GM12801 (cell line): ENCODE measurements around the gene ALDOA.

Experiments used
- TF ChIP-seq, protein P1 (sequence below): IDR thresholded peaks from one replicate; pipeline ENCODE4 v1.5.1; 2011; ENCODE audit warnings: control low read depth; ENCODE audit not compliant: insufficient read length; ENCODE audit errors: extremely low read depth

Gene ALDOA

DNA sequence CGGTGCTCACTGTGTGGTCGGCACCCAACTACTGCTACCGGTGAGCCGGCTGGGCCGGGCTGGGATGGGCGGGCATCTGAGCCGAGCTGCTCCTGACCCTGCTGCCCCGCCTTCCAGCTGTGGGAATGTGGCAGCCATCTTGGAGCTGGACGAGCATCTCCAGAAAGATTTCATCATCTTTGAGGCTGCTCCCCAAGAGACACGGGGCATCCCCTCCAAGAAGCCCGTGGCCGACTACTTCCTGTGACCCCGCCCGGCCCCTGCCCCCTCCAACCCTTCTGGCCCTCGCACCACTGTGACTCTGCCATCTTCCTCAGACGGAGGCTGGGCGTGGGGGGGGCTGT is 19.2 kb downstream of the ALDOA start:
- TF ChIP-seq, protein P1, sequence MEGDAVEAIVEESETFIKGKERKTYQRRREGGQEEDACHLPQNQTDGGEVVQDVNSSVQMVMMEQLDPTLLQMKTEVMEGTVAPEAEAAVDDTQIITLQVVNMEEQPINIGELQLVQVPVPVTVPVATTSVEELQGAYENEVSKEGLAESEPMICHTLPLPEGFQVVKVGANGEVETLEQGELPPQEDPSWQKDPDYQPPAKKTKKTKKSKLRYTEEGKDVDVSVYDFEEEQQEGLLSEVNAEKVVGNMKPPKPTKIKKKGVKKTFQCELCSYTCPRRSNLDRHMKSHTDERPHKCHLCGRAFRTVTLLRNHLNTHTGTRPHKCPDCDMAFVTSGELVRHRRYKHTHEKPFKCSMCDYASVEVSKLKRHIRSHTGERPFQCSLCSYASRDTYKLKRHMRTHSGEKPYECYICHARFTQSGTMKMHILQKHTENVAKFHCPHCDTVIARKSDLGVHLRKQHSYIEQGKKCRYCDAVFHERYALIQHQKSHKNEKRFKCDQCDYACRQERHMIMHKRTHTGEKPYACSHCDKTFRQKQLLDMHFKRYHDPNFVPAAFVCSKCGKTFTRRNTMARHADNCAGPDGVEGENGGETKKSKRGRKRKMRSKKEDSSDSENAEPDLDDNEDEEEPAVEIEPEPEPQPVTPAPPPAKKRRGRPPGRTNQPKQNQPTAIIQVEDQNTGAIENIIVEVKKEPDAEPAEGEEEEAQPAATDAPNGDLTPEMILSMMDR, result no peak

DNA sequence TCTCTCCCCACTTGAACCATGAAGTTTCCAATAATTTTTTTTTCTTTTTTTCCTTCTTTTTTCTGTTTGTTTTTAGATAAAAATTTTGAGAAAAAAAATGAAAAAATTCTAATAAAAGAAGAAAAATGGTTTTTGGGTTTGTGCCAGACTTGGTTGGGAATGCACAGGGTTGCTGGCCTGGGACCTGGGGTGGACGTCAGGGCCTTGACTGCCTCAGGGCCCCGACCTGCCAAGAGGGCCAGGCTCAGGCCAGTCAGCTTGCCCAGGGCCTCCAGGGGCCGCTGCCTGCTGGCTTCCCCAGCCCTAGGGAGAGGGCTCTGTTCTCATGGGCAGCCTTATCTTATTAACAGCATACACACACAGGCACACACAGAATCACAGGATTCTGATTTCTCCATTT is 19.7 kb downstream of the ALDOA start:
- TF ChIP-seq, protein P1, result no peak

DNA sequence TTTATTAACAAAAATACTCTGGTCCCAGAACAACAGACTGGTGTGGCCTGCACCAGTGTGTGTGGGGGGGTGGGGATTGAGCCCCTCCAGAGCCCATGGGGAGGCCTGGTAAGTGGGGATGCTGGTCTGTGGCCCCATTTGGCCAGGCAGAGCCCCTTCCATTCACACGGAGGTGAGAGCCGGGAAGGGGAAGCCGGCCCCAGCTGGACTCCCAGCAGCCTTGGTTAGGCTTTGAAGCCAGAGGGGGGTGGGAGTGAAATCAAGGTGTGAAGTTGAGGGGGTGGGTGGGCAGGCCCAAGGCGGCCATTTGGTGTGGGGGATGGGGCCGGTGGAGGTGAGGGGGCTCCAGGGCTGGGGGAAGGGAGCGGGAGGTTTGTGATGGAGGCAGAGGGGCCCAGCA is 20.3 kb downstream of the ALDOA start:
- TF ChIP-seq, protein P1, result no peak

DNA sequence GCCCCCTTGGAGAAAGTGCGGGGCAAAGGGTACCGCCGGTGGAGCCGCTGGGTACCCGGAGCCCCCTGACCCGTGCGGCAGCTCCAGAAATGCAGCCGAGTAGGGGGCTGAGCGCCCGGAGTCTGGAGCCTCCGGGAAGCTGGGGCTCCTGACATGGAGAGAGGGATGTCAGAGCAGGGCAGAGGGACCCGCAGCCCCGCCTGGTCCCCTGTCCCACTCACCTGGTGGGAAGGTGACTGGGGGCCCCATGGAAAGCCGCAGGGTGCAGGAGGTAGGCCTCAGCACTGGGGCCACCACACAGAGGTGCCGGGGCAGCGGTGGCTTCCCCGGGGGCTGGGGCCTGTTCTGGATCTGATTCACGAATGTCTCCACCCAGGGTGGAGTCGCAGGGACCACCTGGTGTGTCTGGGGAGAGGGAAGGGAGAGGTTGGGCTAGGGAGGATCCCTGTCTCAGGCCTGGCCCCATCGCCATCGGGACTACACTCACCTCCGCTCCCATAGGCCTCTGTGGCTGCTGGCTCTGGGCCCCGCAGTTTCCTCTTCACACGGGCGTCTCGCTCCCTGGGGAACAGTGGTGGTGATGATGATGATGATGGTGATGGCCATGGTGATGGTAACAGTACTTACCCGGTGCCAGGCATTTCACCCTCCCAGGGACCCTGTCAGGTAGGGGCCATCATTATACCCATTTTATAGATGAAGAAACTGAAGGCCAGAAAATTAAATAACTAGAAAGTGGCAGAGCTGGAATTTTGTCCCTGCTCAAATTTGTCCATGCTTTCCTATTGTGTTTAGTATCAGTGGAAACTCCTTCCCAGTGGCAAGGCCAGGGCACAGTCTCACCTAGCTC is 21.0 kb downstream of the ALDOA start:
- TF ChIP-seq, protein P1, result no peak

DNA sequence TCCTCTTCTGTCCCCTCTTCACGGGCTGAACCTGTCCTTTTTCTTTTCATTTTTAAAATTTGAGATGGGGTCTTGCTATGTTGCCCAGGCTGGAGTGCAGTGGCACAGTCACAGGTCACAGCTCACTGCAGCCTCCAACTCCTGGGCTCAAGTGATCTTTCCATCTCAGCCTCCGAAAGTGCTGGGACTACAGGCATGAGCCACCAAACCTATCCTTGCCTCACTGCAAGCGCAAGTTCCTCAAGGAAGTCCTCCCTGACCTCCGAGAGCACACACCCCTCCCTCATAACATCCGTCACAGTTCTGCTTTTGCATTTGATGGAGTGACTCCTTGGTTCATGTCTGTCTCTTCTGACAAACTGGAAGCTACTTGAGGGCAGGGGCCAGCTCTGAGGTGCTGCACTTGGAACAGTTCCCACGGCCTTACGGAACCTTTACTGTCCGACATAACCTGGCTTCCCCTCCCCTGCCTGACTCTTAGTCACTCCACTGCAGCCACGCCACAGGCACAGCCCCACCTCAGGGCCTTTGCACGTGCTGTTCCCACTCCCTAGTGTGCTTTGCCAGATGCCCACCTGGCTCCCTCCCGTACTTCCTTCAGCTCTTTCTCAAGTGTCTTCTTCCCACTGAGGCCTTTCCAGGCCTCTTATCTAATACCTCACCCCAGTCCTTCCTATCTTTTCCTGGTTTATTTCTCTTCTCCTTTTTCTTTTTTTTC is 21.8 kb downstream of the ALDOA start:
- TF ChIP-seq, protein P1, result no peak

DNA sequence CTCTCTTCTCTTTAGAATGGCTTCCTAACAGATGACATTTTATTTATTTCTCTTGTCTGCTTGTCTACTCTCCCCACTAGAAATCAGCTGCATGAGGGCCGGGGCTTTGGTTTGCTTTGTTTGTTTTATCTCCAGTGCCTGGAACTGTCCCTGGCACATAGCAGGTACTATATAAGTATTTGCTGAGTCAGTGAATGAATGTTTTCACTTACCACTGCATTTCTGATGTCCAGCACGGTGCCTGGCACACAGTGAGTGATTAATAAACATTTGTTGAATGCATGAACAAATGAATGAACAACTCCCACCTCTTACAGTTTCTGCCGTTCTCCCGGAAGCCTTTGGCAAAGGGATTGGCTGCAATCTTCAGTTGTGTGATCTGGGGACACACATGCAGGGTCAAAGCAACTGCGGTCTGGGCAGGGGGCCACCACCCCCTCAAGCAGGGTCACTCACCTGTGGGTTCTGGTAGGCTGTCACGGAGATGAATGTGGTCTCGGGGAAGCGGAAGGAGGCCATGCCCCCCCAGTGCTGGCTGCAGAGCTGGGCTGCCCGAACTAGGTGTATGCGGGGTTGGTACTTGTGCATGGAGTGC is 22.8 kb downstream of the ALDOA start:
- TF ChIP-seq, protein P1, result no peak

DNA sequence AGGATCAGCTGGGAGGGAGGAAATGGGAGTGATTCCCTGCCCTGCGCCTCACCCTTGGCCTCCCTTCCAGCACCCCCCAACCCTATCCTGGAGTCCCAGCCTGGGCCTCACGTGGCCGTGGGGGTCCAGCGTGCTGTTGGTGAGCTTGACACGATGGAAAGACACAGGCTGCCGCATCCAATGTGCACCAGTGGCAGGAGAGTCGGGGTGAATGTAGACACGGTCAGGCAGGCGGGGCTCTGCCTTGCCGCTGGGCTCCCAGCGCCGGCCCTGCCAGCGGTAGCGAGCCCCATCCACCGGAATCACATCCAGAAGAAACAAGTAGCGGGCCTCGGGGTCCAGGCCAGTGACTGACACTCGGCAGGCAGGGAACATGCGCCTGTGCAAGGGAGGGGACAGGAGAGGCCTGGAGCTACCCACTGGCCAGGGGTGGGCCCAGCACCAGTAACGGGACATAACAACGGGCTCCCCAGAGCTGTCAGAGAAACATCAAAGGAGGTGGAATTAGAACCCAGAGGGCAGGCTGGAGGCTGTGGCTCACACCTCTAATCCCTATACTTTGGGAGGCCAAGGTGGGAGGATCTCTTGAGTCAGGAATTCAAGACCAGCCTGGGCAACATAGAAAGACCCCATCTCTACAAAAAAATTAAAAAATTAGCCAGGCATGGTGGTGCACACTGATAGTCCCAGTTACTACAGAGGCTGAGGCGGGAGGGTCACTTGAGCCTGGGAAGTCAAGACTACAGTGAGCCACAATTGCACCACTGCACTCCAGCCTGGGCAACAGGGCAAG is 23.5 kb downstream of the ALDOA start:
- TF ChIP-seq, protein P1, result no peak
